CD4-positive, alpha-beta T cell (primary cell): ENCODE measurements around the gene SCYGR4. TPM values are rescaled to one million over a fixed set of nuclear protein-coding genes. Genes with fewer than 3 reads are reported as not detected.

Experiments
- ATAC-seq: fragments of 200-7000 bp; cut with Tn5 transposase; one replicate; pipeline ENCODE4 v1.10.0; 2022; ENCODE audit warnings: mild to moderate bottlenecking; ENCODE audit not compliant: poor library complexity
- CTCF ChIA-PET: fragments of 350-600 bp; sonication (Branson Sonifier 250); formaldehyde crosslinking; loops from one replicate; lab custom pipeline; 2021; ENCODE audit warnings: antibody characterized with exemption, inconsistent platforms; lab: Charles Lee
- POLR2A ChIA-PET: fragments of 350-600 bp; sonication (Branson Sonifier 250); formaldehyde crosslinking; loops from one replicate; lab custom pipeline; 2021; ENCODE audit warnings: antibody characterized with exemption, inconsistent platforms; lab: Charles Lee
- DNase-seq, 14 experiments: peaks; one replicate each; pipeline ENCODE4 v3.0.0-alpha.2; 2013 to 2020; ENCODE audit warnings: mixed read lengths in 2 of 14
- H3K27ac ChIP-seq, 2 donors: one replicate each; pipeline versions ENCODE4 v1.5.1 to v1.7.0; 2013; ENCODE audit warnings: low read length in 2 of 2, low read depth in 1 of 2, mild to moderate bottlenecking in 1 of 2
- H3K27me3 ChIP-seq, 2 experiments: 1 replicate in 1 of 2; 2 replicates in 1 of 2; pipeline versions ENCODE4 v1.6.1 to v1.7.0; 2013; ENCODE audit warnings: low read length in 2 of 2, control low read depth in 1 of 2, mild to moderate bottlenecking in 1 of 2, moderate library complexity in 1 of 2; ENCODE audit not compliant: insufficient read depth in 2 of 2, control insufficient read depth in 1 of 2
- H3K36me3 ChIP-seq: one replicate; pipeline ENCODE4 v1.6.1; 2013; ENCODE audit warnings: low read length, control low read depth; ENCODE audit not compliant: insufficient read depth
- H3K4me1 ChIP-seq: one replicate; pipeline ENCODE4 v1.6.1; 2013; ENCODE audit warnings: low read length, control low read depth; ENCODE audit not compliant: insufficient read depth
- H3K4me3 ChIP-seq: one replicate; pipeline ENCODE4 v1.5.1; 2013; ENCODE audit warnings: mild to moderate bottlenecking, low read length, moderate library complexity
- H3K9me3 ChIP-seq, 2 experiments: 1 replicate in 1 of 2; 2 replicates in 1 of 2; pipeline versions ENCODE4 v1.6.1 to v1.7.0; 2013; ENCODE audit warnings: low read length in 2 of 2, mild to moderate bottlenecking in 2 of 2, control low read depth in 1 of 2, moderate library complexity in 1 of 2; ENCODE audit not compliant: control insufficient read depth in 1 of 2, insufficient read depth in 1 of 2
- H3K27ac Mint-ChIP-seq: one replicate; pipeline ENCODE4 v1.8.0; 2020; ENCODE audit warnings: mixed read lengths
- H3K27me3 Mint-ChIP-seq: one replicate; pipeline ENCODE4 v1.8.0; 2021; ENCODE audit warnings: mixed read lengths
- H3K36me3 Mint-ChIP-seq: one replicate; pipeline ENCODE4 v1.8.0; 2021; ENCODE audit warnings: low read depth, mixed read lengths
- H3K4me1 Mint-ChIP-seq: one replicate; pipeline ENCODE4 v1.8.0; 2021; ENCODE audit warnings: low read depth, mixed read lengths
- H3K4me3 Mint-ChIP-seq: one replicate; pipeline ENCODE4 v1.8.0; 2020; ENCODE audit warnings: mild to moderate bottlenecking, mixed read lengths
- H3K9me3 Mint-ChIP-seq: one replicate; pipeline ENCODE4 v1.8.0; 2020; ENCODE audit warnings: mixed read lengths
- intact Hi-C, 2 experiments: fragments of 100-400 bp; cut with DNase I in 1 of 2; cut with micrococcal nuclease in 1 of 2; formaldehyde crosslinking; loops; one replicate each; pipeline versions ENCODE4 v1.15.1 to v1.9.0; 2023 to 2025; cut with DNase I, micrococcal nuclease
- total RNA-seq, 174 experiments: library from RNA in 2 of 174; stranded (reverse) in 2 of 174; gene quantifications; one replicate each; pipeline ENCODE4 v1.2.3 and lab custom pipeline; 2021 to 2026
- TF ChIP-seq, protein P1 (sequence below): fragments of 200-600 bp; IDR thresholded peaks from one replicate; pipeline ENCODE4 v1.8.0; 2022; ENCODE audit warnings: antibody characterized with exemption, mild to moderate bottlenecking

The SCYGR4 gene
- total RNA-seq, 2 experiments from 2014 or later, result not detected

- Histone ChIP-seq H3K4me3 (no peak within 1 kb of the TSS), H3K27me3 (peaks cover 0 to 4% of the 10 kb centered on the region in 2 experiments), H3K27ac (no peak within 1 kb of the TSS), H3K36me3 (no peaks in the 10 kb centered on the region), H3K4me1 (no peaks in the 10 kb centered on the region), H3K9me3 (peaks cover 0 to 4% of the 10 kb centered on the region in 2 experiments)
- intact Hi-C loops, result no loop called here
- H3K9me3 Mint-ChIP-seq, result no peaks in the 10 kb centered on the region
- no peak within 1 kb of the TSS for H3K27ac Mint-ChIP-seq
- CTCF ChIA-PET, result no interaction called here
- H3K4me1 Mint-ChIP-seq, result no peaks in the 10 kb centered on the region
- DNase-seq (no peak), ATAC-seq (no peak)
- POLR2A ChIA-PET, result no interaction called here
- H3K4me3 Mint-ChIP-seq, result no peak within 1 kb of the TSS
- no peaks in the 10 kb centered on the region for H3K36me3 Mint-ChIP-seq
- TF ChIP-seq, protein P1, sequence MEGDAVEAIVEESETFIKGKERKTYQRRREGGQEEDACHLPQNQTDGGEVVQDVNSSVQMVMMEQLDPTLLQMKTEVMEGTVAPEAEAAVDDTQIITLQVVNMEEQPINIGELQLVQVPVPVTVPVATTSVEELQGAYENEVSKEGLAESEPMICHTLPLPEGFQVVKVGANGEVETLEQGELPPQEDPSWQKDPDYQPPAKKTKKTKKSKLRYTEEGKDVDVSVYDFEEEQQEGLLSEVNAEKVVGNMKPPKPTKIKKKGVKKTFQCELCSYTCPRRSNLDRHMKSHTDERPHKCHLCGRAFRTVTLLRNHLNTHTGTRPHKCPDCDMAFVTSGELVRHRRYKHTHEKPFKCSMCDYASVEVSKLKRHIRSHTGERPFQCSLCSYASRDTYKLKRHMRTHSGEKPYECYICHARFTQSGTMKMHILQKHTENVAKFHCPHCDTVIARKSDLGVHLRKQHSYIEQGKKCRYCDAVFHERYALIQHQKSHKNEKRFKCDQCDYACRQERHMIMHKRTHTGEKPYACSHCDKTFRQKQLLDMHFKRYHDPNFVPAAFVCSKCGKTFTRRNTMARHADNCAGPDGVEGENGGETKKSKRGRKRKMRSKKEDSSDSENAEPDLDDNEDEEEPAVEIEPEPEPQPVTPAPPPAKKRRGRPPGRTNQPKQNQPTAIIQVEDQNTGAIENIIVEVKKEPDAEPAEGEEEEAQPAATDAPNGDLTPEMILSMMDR, result no peak
- H3K27me3 Mint-ChIP-seq, result peaks cover 36% of the 10 kb centered on the region
Measured at GRCh38 chr2:227614740-227615139, 2.6 kb upstream of the SCYGR4 start, which contains the start of gene SCYGR3. TSS of gene SCYGR3 (minus strand) at chr2:227614840. CDS start at chr2:227614840, 0 bp downstream.

DNA sequence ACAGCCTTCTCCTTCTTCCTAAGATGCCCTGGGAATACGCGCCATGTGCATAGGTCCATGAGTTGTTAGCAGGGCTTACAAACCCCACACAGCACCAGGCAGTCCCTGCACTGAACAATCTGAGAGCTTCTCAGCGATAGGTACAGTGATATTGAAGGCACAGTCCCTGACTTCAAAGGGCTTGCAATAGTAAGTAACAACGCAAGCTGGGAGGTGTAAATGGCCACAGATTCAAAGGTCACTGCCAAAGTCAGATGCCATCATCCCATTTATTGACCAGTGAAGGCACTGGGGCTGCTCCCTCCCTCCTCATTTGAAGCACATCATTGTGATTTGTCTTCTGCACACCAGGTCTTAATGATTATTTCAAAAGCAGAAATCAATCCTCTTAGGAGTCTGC lies 2.1 kb upstream of the SCYGR4 start:
- Histone ChIP-seq H3K27ac (no peak overlapping the region), H3K36me3 (no peaks in the 10 kb centered on the region), H3K4me3 (no peak overlapping the region), H3K9me3 (peaks cover 0 to 4% of the 10 kb centered on the region in 2 experiments), H3K27me3 (peaks cover 0 to 4% of the 10 kb centered on the region in 2 experiments), H3K4me1 (no peaks in the 10 kb centered on the region)
- Mint-ChIP-seq H3K27ac (no peak overlapping the region), H3K36me3 (no peaks in the 10 kb centered on the region), H3K27me3 (peaks cover 32% of the 10 kb centered on the region), H3K4me1 (no peaks in the 10 kb centered on the region), H3K9me3 (no peaks in the 10 kb centered on the region), H3K4me3 (no peak overlapping the region)
- TF ChIP-seq, protein P1, result no peak
- ATAC-seq, result no peak
- intact Hi-C loops, result no loop called here
- DNase-seq, result no peak
- ChIA-PET CTCF (no interaction called here), POLR2A (no interaction called here)

DNA sequence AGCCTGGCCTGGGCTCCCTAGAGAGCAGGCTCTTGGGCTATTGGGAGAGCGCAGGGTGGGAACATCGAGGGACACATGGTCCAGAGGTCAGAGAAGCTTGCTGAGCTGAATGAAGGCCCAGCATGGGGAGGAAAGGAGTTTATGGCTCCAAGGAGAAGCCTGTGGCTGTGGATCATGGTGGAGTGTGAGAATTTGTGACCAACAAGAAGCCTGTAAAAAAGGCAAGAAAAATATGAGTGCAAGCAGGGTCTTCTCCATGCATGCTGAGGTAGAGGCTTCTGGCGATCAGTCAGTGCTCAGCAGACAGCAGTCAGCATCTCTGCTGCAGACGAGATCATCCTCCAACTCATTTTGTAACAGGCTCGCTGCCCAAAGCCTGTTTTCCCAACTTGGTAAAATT lies 1.4 kb upstream of the SCYGR4 start:
- H3K4me3 ChIP-seq, result no peak overlapping the region
- no peak for DNase-seq
- ATAC-seq, result no peak
- H3K36me3 Mint-ChIP-seq, result no peaks in the 10 kb centered on the region
- TF ChIP-seq, protein P1, result no peak
- no peaks in the 10 kb centered on the region for H3K4me1 ChIP-seq
- H3K27me3 Mint-ChIP-seq, result peaks cover 27% of the 10 kb centered on the region
- H3K4me1 Mint-ChIP-seq, result no peaks in the 10 kb centered on the region
- POLR2A ChIA-PET, result no interaction called here
- peaks cover 0 to 4% of the 10 kb centered on the region in 2 experiments for H3K27me3 ChIP-seq
- H3K27ac Mint-ChIP-seq, result no peak overlapping the region
- CTCF ChIA-PET, result no interaction called here
- peaks cover 0 to 4% of the 10 kb centered on the region in 2 experiments for H3K9me3 ChIP-seq
- no peak overlapping the region for H3K27ac ChIP-seq
- no peak overlapping the region for H3K4me3 Mint-ChIP-seq
- intact Hi-C loops, result no loop called here
- H3K36me3 ChIP-seq, result no peaks in the 10 kb centered on the region
- H3K9me3 Mint-ChIP-seq, result no peaks in the 10 kb centered on the region
